ENCODE results near the gene BAIAP2L2. TPM values are rescaled to one million over a fixed set of nuclear protein-coding genes. Genes with fewer than 3 reads are reported as not detected.

The BAIAP2L2 gene
- polyA plus RNA-seq, 1 donor from 2014 or later, result not detected

- Mint-ChIP-seq H3K4me1 (peaks cover 8 to 12% (median 11%) of the 10 kb centered on the region in 3 donors), H3K27ac (peak overlapping the region in 1 of 3 donors; percentile 11), H3K27me3 (no peaks in the 10 kb centered on the region), H3K9me3 (no peaks in the 10 kb centered on the region), H3K36me3 (peaks cover 5% of the 10 kb centered on the region), H3K4me3 (peak overlapping the region in 1 of 4 donors; percentile 5)
Observed at GRCh38 chr22:38062791-38063190, 47.7 kb downstream of the BAIAP2L2 start.

GRCh38 chr22:38056969-38057891, 53.3 kb downstream of the BAIAP2L2 start, which contains the start of gene PICK1:
PICK1 (plus strand) TSS chr22:38057404; CDS start chr22:38057810, 406 bp downstream.
- Mint-ChIP-seq H3K4me1 (peaks cover 14 to 17% (median 16%) of the 10 kb centered on the region in 3 donors), H3K9me3 (no peaks in the 10 kb centered on the region), H3K27ac (peak within 1 kb of the TSS; percentile 96 to 99 (median 97)), H3K27me3 (peaks cover 5% of the 10 kb centered on the region), H3K36me3 (no peaks in the 10 kb centered on the region), H3K4me3 (peak within 1 kb of the TSS; percentile 95 to 99 (median 97))

- H3K27me3 Mint-ChIP-seq, result peaks cover 7% of the 10 kb centered on the region
- no peaks in the 10 kb centered on the region for H3K36me3 Mint-ChIP-seq
- H3K4me3 Mint-ChIP-seq, result peak overlapping the region in 1 of 4 donors; percentile 70
- H3K9me3 Mint-ChIP-seq, result no peaks in the 10 kb centered on the region
- H3K4me1 Mint-ChIP-seq, result peaks cover 6 to 10% (median 10%) of the 10 kb centered on the region in 3 donors
- H3K27ac Mint-ChIP-seq, result peak overlapping the region in 1 of 3 donors; percentile 77
Observed at GRCh38 chr22:38051900-38052862, 58.3 kb downstream of the BAIAP2L2 start.

- no peak overlapping the region for H3K27ac Mint-ChIP-seq
- H3K27me3 Mint-ChIP-seq, result peaks cover 7% of the 10 kb centered on the region
- peaks cover under 1 to 5% (median 5%) of the 10 kb centered on the region in 3 donors for H3K4me1 Mint-ChIP-seq
- H3K9me3 Mint-ChIP-seq, result no peaks in the 10 kb centered on the region
- H3K4me3 Mint-ChIP-seq, result no peak overlapping the region
- no peaks in the 10 kb centered on the region for H3K36me3 Mint-ChIP-seq
Observed at GRCh38 chr22:38051261-38051660, 59.2 kb downstream of the BAIAP2L2 start.

- Mint-ChIP-seq H3K36me3 (no peaks in the 10 kb centered on the region), H3K27me3 (peaks cover 8% of the 10 kb centered on the region), H3K4me1 (peaks cover 0 to 5% (median 5%) of the 10 kb centered on the region in 3 donors), H3K4me3 (no peak overlapping the region), H3K9me3 (no peaks in the 10 kb centered on the region), H3K27ac (no peak overlapping the region)
Observed at GRCh38 chr22:38050720-38051119, 59.8 kb downstream of the BAIAP2L2 start.

DNA sequence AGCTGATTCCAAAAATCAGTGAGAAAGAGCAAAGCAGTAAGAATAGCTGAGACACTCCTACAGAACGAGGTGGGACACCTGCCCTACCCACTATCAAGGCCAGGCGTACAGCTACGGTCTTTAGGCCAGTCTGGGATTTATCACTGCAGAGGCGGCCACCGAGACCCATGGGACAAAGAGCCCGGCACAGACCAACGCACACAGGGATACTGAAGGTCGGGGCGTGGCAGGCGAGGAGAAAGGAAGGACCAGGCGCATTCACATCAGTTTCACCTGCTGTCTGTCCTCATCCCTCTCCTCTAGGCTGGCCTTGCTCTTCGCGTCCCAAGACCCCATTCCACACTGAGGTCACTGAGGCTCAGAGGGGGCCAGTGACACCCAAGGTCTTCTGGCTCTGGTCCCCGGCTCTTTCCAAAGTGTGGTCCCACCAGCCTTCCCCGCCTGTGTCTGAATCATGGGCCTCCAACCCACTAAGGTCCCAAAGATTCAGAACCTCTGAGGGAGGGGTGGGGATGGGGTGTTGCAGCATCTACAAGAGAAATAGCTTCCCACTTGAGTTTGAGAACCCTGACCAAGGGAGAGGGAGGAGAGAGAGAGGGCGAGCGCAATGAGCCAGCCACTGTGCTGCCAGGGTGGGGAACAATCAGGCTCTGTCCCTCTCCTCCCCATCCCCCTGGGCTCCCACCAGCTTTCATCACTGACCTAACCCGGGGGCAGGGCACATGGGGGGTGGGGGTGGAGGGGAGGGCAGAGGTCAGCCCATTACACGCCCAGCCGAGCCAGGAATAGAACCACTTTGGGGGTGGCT, 60.5 kb downstream of the BAIAP2L2 start:
- Mint-ChIP-seq H3K27ac (peak overlapping the region in 1 of 3 donors; percentile 63), H3K4me1 (peaks cover 0 to 5% (median 5%) of the 10 kb centered on the region in 3 donors), H3K9me3 (no peaks in the 10 kb centered on the region), H3K4me3 (no peak overlapping the region), H3K36me3 (no peaks in the 10 kb centered on the region), H3K27me3 (peaks cover 8% of the 10 kb centered on the region)

DNA sequence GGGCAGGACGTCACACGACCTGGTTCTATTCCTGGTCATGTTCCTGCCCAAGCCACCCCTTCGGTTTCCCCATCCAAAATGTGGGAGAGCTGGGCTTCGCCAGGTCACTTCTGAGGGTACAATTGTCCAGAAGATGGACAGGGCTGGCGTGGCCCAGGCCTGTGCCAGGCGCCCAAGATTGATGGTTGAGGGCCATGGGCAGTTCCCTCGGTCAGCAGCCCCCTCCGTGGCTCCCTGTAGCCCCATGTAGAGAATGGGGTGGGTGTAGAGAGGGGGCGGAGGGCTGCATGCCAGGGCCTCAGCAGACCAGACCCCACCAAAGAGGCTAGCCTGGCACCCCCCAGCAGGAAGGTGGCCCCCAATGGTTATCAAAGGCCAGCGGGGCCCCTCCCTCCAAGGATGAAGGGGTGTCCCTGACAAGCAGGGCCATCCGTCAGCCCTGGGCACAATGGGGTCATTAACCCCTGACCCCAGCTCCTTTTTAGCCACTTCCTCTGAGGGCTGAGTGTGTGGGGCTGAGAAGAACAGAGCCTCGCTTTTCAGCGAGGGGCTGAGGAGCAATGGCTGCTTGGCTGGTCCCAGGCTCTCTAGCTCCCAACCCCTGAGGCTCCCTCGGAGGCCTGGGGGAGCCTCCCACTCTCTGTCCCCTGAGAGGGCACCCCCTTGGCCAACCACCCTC, 64.3 kb downstream of the BAIAP2L2 start:
- Mint-ChIP-seq H3K4me3 (no peak overlapping the region), H3K9me3 (no peaks in the 10 kb centered on the region), H3K27me3 (peaks cover 13% of the 10 kb centered on the region), H3K4me1 (peaks cover 0 to 10% (median 0%) of the 10 kb centered on the region in 3 donors), H3K27ac (no peak overlapping the region), H3K36me3 (no peaks in the 10 kb centered on the region)

GRCh38 chr22:38043151-38044039, 67.1 kb downstream of the BAIAP2L2 start:
- Mint-ChIP-seq H3K36me3 (no peaks in the 10 kb centered on the region), H3K4me3 (no peak overlapping the region), H3K9me3 (no peaks in the 10 kb centered on the region), H3K27me3 (peaks cover 18% of the 10 kb centered on the region), H3K4me1 (peaks cover 0 to 11% (median 0%) of the 10 kb centered on the region in 3 donors), H3K27ac (no peak overlapping the region)

- Mint-ChIP-seq H3K27ac (peak overlapping the region in 1 of 3 donors; percentile 69), H3K4me1 (peaks cover 0 to 11% (median 0%) of the 10 kb centered on the region in 3 donors), H3K36me3 (no peaks in the 10 kb centered on the region), H3K4me3 (peak overlapping the region in 1 of 4 donors; percentile 74), H3K27me3 (peaks cover 21% of the 10 kb centered on the region), H3K9me3 (no peaks in the 10 kb centered on the region)
Observed at GRCh38 chr22:38042488-38042790, 68.0 kb downstream of the BAIAP2L2 start.

- peak overlapping the region in 1 of 4 donors; percentile 74 for H3K4me3 Mint-ChIP-seq
- peaks cover 21% of the 10 kb centered on the region for H3K27me3 Mint-ChIP-seq
- H3K27ac Mint-ChIP-seq, result peak overlapping the region in 1 of 3 donors; percentile 69
- no peaks in the 10 kb centered on the region for H3K9me3 Mint-ChIP-seq
- H3K36me3 Mint-ChIP-seq, result no peaks in the 10 kb centered on the region
- peaks cover 0 to 11% (median 0%) of the 10 kb centered on the region in 3 donors for H3K4me1 Mint-ChIP-seq
Observed at GRCh38 chr22:38041760-38042487, 68.6 kb downstream of the BAIAP2L2 start.

GRCh38 chr22:38040953-38041759, 69.3 kb downstream of the BAIAP2L2 start:
- peak overlapping the region in 1 of 4 donors; percentile 41 for H3K4me3 Mint-ChIP-seq
- no peaks in the 10 kb centered on the region for H3K36me3 Mint-ChIP-seq
- peaks cover 21% of the 10 kb centered on the region for H3K27me3 Mint-ChIP-seq
- H3K27ac Mint-ChIP-seq, result no peak overlapping the region
- H3K9me3 Mint-ChIP-seq, result no peaks in the 10 kb centered on the region
- H3K4me1 Mint-ChIP-seq, result peaks cover 0 to 11% (median 0%) of the 10 kb centered on the region in 3 donors

All from IgD-negative memory B cell (primary cell).